Loucy (cell line): ENCODE data around the gene GALNT18.

ENCODE experiments used
- H2AFZ ChIP-seq: fragments of 200-600 bp; sonication (generic); 2 replicates; pipeline ENCODE4 v1.6.0; 2016; ENCODE audit warnings: antibody characterized with exemption, mild to moderate bottlenecking, low read length, moderate library complexity
- H3F3A ChIP-seq: fragments of 200-600 bp; 2 replicates; pipeline ENCODE4 v1.6.0; 2016; ENCODE audit warnings: antibody characterized with exemption, low read depth, mild to moderate bottlenecking
- H3K27me3 ChIP-seq: fragments of 200-600 bp; sonication (generic); 2 replicates; pipeline ENCODE4 v1.6.1; 2014; ENCODE audit warnings: low read length, mild to moderate bottlenecking; ENCODE audit not compliant: insufficient read depth, poor library complexity, severe bottlenecking
- H3K36me3 ChIP-seq: fragments of 200-600 bp; sonication (generic); 2 replicates; pipeline ENCODE4 v1.6.1; 2016; ENCODE audit warnings: low read length; ENCODE audit not compliant: insufficient read depth
- H3K4me1 ChIP-seq: fragments of 200-600 bp; sonication (generic); 2 replicates; pipeline ENCODE4 v1.5.1; 2014; ENCODE audit warnings: low read length, mild to moderate bottlenecking; ENCODE audit not compliant: insufficient read depth, poor library complexity, severe bottlenecking
- H3K4me2 ChIP-seq: fragments of 200-600 bp; sonication (generic); 2 replicates; pipeline ENCODE4 v1.6.0; 2014; ENCODE audit warnings: antibody characterized with exemption, low read length, low read depth, mild to moderate bottlenecking; ENCODE audit not compliant: poor library complexity, severe bottlenecking
- H3K4me3 ChIP-seq: fragments of 200-600 bp; sonication (generic); 2 replicates; pipeline ENCODE4 v1.5.1; 2014; ENCODE audit warnings: low read length, mild to moderate bottlenecking, mixed read lengths; ENCODE audit not compliant: poor library complexity, severe bottlenecking
- H3K79me2 ChIP-seq: fragments of 200-600 bp; sonication (generic); 2 replicates; pipeline ENCODE4 v1.6.1; 2014; ENCODE audit warnings: low read length; ENCODE audit not compliant: insufficient read depth
- H3K9ac ChIP-seq: fragments of 200-600 bp; sonication (generic); 2 replicates; pipeline ENCODE4 v1.6.0; 2014; ENCODE audit warnings: mild to moderate bottlenecking, low read depth, low read length, moderate library complexity; ENCODE audit not compliant: poor library complexity, severe bottlenecking
- H3K9me2 ChIP-seq: fragments of 200-600 bp; sonication (generic); replicated peaks from 2 replicates; pipeline ENCODE4 v1.6.1; 2016; ENCODE audit warnings: low read depth, low read length, mixed read lengths
- H3K9me3 ChIP-seq: fragments of 200-600 bp; sonication (generic); 2 replicates; pipeline ENCODE4 v1.6.1; 2014; ENCODE audit warnings: mild to moderate bottlenecking, antibody characterized with exemption, low read length, low read depth; ENCODE audit not compliant: insufficient read depth
- H4K20me1 ChIP-seq: fragments of 200-600 bp; sonication (generic); 2 replicates; pipeline ENCODE4 v1.6.0; 2014; ENCODE audit warnings: antibody characterized with exemption, low read length, mild to moderate bottlenecking; ENCODE audit not compliant: insufficient read depth, poor library complexity, severe bottlenecking
- EZH2phosphoT487 ChIP-seq: fragments of 200-600 bp; IDR thresholded peaks from 2 replicates; pipeline ENCODE4 v1.6.1; 2018; ENCODE audit warnings: antibody characterized with exemption, mild to moderate bottlenecking, moderate library complexity, borderline replicate concordance
- TF ChIP-seq, protein P1 (sequence below): fragments of 200-600 bp; sonication (generic); conservative IDR thresholded peaks from 2 replicates; pipeline ENCODE4 v1.5.1; 2014; ENCODE audit warnings: mild to moderate bottlenecking, antibody characterized with exemption, low read length

Gene GALNT18

DNA sequence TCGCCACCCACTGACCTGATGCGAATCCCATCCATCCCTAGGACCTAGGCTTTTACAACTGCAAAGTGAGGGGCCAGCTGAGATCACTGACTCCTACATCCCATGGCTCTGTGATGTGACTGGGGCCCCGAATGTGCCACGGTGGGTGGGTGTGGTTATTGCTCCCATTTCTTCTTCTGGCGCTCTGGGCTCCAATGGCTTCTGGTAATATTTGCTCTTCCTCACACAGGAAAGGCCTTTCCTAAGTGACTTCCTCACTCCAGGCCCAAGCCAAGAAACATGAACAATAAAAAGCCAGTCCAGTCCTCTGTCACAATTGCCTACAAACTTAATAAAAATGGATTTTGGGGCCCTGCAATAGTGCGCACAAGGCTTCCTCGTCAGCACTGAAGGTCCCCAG is 78.1 kb downstream of the GALNT18 start:
- Histone ChIP-seq H3K9ac (no peak overlapping the region), H3K36me3 (no peaks in the 10 kb centered on the region), H3K4me1 (no peaks in the 10 kb centered on the region), H4K20me1 (no peaks in the 10 kb centered on the region), H3K4me2 (no peak overlapping the region), H3K27me3 (no peaks in the 10 kb centered on the region), H3K4me3 (no peak overlapping the region), H3K9me2 (no peaks in the 10 kb centered on the region), H3K9me3 (no peaks in the 10 kb centered on the region), H3K79me2 (no peaks in the 10 kb centered on the region), H2AFZ (no peak overlapping the region), H3F3A (no peaks in the 10 kb centered on the region)
- no peak for TF ChIP-seq EZH2phosphoT487
- TF ChIP-seq, protein P1, sequence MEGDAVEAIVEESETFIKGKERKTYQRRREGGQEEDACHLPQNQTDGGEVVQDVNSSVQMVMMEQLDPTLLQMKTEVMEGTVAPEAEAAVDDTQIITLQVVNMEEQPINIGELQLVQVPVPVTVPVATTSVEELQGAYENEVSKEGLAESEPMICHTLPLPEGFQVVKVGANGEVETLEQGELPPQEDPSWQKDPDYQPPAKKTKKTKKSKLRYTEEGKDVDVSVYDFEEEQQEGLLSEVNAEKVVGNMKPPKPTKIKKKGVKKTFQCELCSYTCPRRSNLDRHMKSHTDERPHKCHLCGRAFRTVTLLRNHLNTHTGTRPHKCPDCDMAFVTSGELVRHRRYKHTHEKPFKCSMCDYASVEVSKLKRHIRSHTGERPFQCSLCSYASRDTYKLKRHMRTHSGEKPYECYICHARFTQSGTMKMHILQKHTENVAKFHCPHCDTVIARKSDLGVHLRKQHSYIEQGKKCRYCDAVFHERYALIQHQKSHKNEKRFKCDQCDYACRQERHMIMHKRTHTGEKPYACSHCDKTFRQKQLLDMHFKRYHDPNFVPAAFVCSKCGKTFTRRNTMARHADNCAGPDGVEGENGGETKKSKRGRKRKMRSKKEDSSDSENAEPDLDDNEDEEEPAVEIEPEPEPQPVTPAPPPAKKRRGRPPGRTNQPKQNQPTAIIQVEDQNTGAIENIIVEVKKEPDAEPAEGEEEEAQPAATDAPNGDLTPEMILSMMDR = no peak

DNA sequence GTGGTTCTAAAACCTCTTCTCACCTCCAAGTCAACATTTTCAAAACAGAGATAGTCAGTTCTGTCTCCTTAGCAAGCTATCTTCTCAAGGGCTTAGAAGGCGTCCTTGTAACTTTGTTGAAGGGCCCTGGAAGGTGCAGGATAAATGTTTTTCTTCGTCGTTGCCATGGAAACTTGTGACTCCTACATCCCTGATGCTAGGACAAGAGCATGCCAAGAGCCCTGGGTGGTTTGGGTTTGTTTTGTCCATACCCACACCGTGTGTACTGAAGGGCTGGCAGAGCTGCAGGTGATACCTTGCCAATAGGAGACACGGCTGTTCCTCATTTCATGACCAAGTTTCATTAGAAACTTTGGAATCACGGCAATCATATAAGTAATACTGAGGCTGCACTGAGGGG is 81.6 kb downstream of the GALNT18 start:
- H3K4me2 ChIP-seq = no peak overlapping the region
- no peak overlapping the region for H3K4me3 ChIP-seq
- no peaks in the 10 kb centered on the region for H3K27me3 ChIP-seq
- H4K20me1 ChIP-seq = no peaks in the 10 kb centered on the region
- no peak overlapping the region for H2AFZ ChIP-seq
- no peaks in the 10 kb centered on the region for H3K9me3 ChIP-seq
- no peaks in the 10 kb centered on the region for H3K79me2 ChIP-seq
- H3F3A ChIP-seq = no peaks in the 10 kb centered on the region
- no peaks in the 10 kb centered on the region for H3K9me2 ChIP-seq
- no peaks in the 10 kb centered on the region for H3K4me1 ChIP-seq
- H3K36me3 ChIP-seq = no peaks in the 10 kb centered on the region
- no peak overlapping the region for H3K9ac ChIP-seq
- no peak for TF ChIP-seq EZH2phosphoT487
- TF ChIP-seq, protein P1 = no peak

DNA sequence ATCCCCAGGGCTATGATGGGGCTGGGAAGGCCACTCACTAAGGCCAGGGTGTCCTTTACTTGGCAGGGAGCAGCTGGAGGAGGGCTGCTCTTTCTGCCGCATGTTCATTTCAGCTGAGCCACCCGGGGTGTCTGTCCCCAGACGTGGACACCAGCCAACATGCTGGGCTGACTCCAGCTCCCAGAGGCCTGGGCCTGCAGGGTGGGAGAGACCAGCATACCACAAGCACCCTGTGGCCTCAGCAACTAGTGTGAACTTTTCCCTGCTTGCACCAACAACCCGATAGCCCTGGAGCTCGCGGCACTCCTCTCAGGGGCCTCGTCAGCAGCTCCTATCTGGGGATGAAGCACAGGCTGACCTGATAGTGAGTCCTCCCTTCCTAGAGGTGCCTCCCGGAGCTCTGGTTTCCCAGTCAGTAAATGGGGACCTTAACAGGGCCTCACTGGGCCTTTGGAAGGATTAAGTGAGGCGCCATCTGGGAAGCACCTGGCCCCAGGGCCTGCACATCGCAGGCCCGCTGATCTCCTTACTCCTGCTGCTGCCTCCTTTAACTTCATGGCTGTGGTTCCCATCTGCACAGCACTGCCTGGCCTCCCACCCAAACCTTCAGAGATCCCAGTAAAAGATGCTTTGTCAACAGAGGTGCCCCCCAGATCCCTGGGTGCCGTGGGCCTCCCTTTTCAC is 83.4 kb downstream of the GALNT18 start:
- H3K9me2 ChIP-seq = no peaks in the 10 kb centered on the region
- H3K4me1 ChIP-seq = no peaks in the 10 kb centered on the region
- no peak overlapping the region for H3K4me2 ChIP-seq
- no peak overlapping the region for H3K9ac ChIP-seq
- no peaks in the 10 kb centered on the region for H3K9me3 ChIP-seq
- H3K4me3 ChIP-seq = no peak overlapping the region
- no peak for TF ChIP-seq EZH2phosphoT487
- TF ChIP-seq, protein P1 = no peak
- H3K79me2 ChIP-seq = no peaks in the 10 kb centered on the region
- no peaks in the 10 kb centered on the region for H3K27me3 ChIP-seq
- H2AFZ ChIP-seq = no peak overlapping the region
- H4K20me1 ChIP-seq = no peaks in the 10 kb centered on the region
- H3F3A ChIP-seq = no peaks in the 10 kb centered on the region
- no peaks in the 10 kb centered on the region for H3K36me3 ChIP-seq
